Right ventricle myocardium superior (tissue), 1 donor: Measurements from ENCODE around the gene SKIC3. TPM values are rescaled to one million over a fixed set of nuclear protein-coding genes. Genes with fewer than 3 reads are reported as not detected.
A peak's percentile ranks its signal among the peaks of the same experiment; 100 is the strongest.

Experiments used
- ATAC-seq: fragments of 200-7000 bp; cut with Tn5 transposase; one replicate; pipeline ENCODE4 v1.9.1; 2020; ENCODE audit warnings: mild to moderate bottlenecking; ENCODE audit not compliant: poor library complexity
- DNase-seq: peaks from one replicate; pipeline ENCODE4 v3.0.0-alpha.2; 2020
- intact Hi-C: fragments of 100-400 bp; cut with DNase I; formaldehyde crosslinking; loops from one replicate; pipeline ENCODE4 v1.11.2; 2022
- long read RNA-seq: library from polyadenylated mRNA; unstranded; transcript quantifications from one replicate; pipeline ENCODE4 v2.0.0, GENCODE V29; 2021
- total RNA-seq: library from RNA; stranded (reverse); fragmentation: NEBNext Ultra II Directional; extraction: Animal tissue kit (Norgen Biotek cat#: 25700); gene quantifications from one replicate; pipeline ENCODE4 v1.2.1, GENCODE V29; 2021
- donor health status: DM: no; HTN: yes; CAD: no; lungs with severe emphysema.

SKIC3 gene
- total RNA-seq = 57.6 TPM
- long read RNA-seq, full-length matches to known transcripts = 9 of 38 reads
- long read RNA-seq, partial matches to known transcripts = 27 of 38 reads
- long read RNA-seq, other reads (novel, unspliced or antisense) = 2 of 38 reads

GRCh38 chr5:95554647-95555548 lies at the start of gene SKIC3, which contains the start of gene ARSK:
SKIC3 (minus strand) TSS chr5:95554977; CDS start chr5:95547150, 7,827 bp downstream.
ARSK (plus strand) TSS chr5:95555101; CDS start chr5:95555279, 178 bp downstream.
- intact Hi-C loops = no loop called here
- ATAC-seq (peak; percentile 97), DNase-seq (peak; percentile 96)

- DNase-seq (no peak), ATAC-seq (no peak)
- intact Hi-C loops = no loop called here
Measured at GRCh38 chr5:95600557-95600956, 45.8 kb upstream of the SKIC3 start.

- DNase-seq (no peak), ATAC-seq (no peak)
- intact Hi-C loops = no loop called here
Measured at GRCh38 chr5:95599252-95599651, 44.5 kb upstream of the SKIC3 start.

GRCh38 chr5:95595289-95595931 lies 40.6 kb upstream of the SKIC3 start:
- no peak for DNase-seq
- intact Hi-C loops = no loop called here
- peak; percentile 41 for ATAC-seq

- intact Hi-C loops = no loop called here
- DNase-seq (no peak), ATAC-seq (no peak)
Measured at GRCh38 chr5:95591490-95591901, 36.7 kb upstream of the SKIC3 start.

GRCh38 chr5:95590880-95591279 lies 36.1 kb upstream of the SKIC3 start:
- ATAC-seq (no peak), DNase-seq (no peak)
- intact Hi-C loops = no loop called here

- intact Hi-C loops = no loop called here
- DNase-seq (no peak), ATAC-seq (no peak)
Measured at GRCh38 chr5:95583992-95584391, 29.2 kb upstream of the SKIC3 start.

- no peak for ATAC-seq
- intact Hi-C loops = no loop called here
- DNase-seq = no peak
Measured at GRCh38 chr5:95581576-95581975, 26.8 kb upstream of the SKIC3 start.

GRCh38 chr5:95572016-95572415 lies 17.2 kb upstream of the SKIC3 start:
- no peak for DNase-seq
- intact Hi-C loops = no loop called here
- ATAC-seq = no peak

GRCh38 chr5:95565280-95565920 lies 10.6 kb upstream of the SKIC3 start:
- ATAC-seq = no peak
- intact Hi-C loops = no loop called here
- no peak for DNase-seq

- intact Hi-C loops = no loop called here
- no peak for ATAC-seq
- DNase-seq = no peak
Measured at GRCh38 chr5:95564450-95564849, 9.7 kb upstream of the SKIC3 start.

GRCh38 chr5:95563367-95563766 lies 8.6 kb upstream of the SKIC3 start:
- ATAC-seq = no peak
- no peak for DNase-seq
- intact Hi-C loops = no loop called here

GRCh38 chr5:95562282-95562681 lies 7.5 kb upstream of the SKIC3 start:
- intact Hi-C loops = no loop called here
- DNase-seq (no peak), ATAC-seq (no peak)

- ATAC-seq (no peak), DNase-seq (no peak)
- intact Hi-C loops = no loop called here
Measured at GRCh38 chr5:95557841-95558240, 3.1 kb upstream of the SKIC3 start.

GRCh38 chr5:95555553-95555952 lies 776 bp upstream of the SKIC3 start:
- ATAC-seq = no peak
- no peak for DNase-seq
- intact Hi-C loops = no loop called here

GRCh38 chr5:95554331-95554646 lies 488 bp downstream of the SKIC3 start:
- intact Hi-C loops = no loop called here
- no peak for ATAC-seq

GRCh38 chr5:95549030-95549429 lies 5.7 kb downstream of the SKIC3 start:
- intact Hi-C loops = no loop called here
- DNase-seq (no peak), ATAC-seq (no peak)

More at GRCh38 chr5:95554331-95554646, 488 bp downstream of the SKIC3 start:
- DNase-seq = no peak

GRCh38 chr5:95543017-95543705 lies 11.6 kb downstream of the SKIC3 start:
- DNase-seq (no peak), ATAC-seq (peak; percentile 34)
- intact Hi-C loops = no loop called here

GRCh38 chr5:95537501-95537900 lies 17.3 kb downstream of the SKIC3 start:
- intact Hi-C loops = no loop called here
- ATAC-seq = no peak
- DNase-seq = no peak
